ENCODE measurements around the gene CASK. TPM values are rescaled to one million over a fixed set of nuclear protein-coding genes. Genes with fewer than 3 reads are reported as not detected.
"Not testable (repeated sequence)": the region's sequence is repeated elsewhere in the genome, so short reads cannot be mapped to it uniquely, and the experiment has no call there.

Gene CASK
- total RNA-seq, 1 experiment from 2014 or later: 15.8 TPM

DNA sequence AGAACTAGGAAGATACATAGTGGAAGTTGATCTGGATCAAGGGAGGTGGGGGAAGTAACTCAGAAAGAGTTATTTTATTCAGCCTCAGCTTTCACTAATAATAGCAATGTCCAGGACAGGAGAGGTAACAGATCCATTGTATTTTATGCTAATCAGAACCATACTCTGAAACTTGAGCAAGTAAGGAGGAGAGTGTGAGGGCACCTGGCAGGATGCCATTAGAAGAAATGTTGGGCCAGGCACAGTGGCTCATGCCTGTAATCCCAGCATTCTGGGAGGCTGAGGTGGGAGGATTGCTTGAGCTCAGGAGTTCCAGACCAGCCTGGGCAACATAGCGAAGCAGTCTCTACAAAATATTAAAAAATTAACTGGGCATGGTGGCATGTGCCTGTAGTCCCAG lies 218.3 kb downstream of the CASK start:
- Histone ChIP-seq H3K4me3 (no peak overlapping the region), H3K27ac (no peak overlapping the region), H3K36me3 (no peaks in the 10 kb centered on the region), H3K4me1 (replicated peaks) (peaks cover 5% of the 10 kb centered on the region), H3K27me3 (replicated peaks) (no peaks in the 10 kb centered on the region), H3K9me3 (replicated peaks) (no peaks in the 10 kb centered on the region)
- no peak for DNase-seq (ENCODE audit: low read depth in 1 of 2, low spot score in 2 of 2)

DNA sequence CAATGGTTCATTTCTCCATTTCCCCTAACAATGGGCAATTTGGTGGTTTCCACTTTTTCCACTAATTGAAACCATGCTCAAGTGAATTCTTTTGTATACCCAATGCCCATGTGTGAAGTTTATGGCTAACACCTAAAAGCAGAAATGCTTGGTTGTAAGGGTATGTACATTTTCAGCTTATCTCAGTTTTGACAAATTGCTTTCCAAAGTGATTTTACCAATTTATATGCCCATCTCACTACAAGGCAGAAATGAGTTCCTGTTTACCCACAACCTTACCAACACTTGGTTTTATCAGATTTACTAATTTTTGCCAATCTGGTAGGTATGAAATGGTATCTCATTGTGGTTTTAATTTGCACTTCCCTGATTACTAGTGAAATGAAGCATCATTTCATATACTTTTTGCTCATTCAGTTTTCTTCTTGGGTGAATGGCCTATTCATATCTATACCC lies 219.8 kb downstream of the CASK start:
- peaks cover 5% of the 10 kb centered on the region for H3K4me1 ChIP-seq (replicated peaks)
- H3K27me3 ChIP-seq (replicated peaks): no peaks in the 10 kb centered on the region

DNA sequence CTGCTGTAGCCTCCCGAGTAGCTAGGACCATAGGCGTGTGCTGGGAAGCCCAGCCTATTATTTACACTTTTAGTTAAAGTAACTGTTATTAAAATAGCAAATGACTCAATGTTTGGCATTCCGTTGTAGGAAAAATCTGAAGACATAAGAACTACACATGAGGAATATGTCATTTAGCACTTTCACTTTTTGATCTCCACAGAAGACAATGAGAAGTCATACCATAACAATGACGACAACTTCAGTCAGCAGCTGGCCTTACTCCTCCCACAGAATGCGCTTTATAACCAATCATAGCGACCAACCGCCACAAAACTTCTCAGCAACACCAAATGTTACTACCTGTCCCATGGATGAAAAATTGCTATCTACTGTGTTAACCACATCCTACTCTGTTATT lies 227.9 kb downstream of the CASK start:
- no peaks in the 10 kb centered on the region for H3K9me3 ChIP-seq (replicated peaks)
- no peaks in the 10 kb centered on the region for H3K36me3 ChIP-seq
- H3K27ac ChIP-seq: peak overlapping the region; percentile 43
- DNase-seq (ENCODE audit: low read depth in 1 of 2, low spot score in 2 of 2): peak; percentile 37 to 46
- no peaks in the 10 kb centered on the region for H3K27me3 ChIP-seq (replicated peaks)
- no peak overlapping the region for H3K4me3 ChIP-seq
- H3K4me1 ChIP-seq (replicated peaks): peaks cover 10% of the 10 kb centered on the region

More for the DNA sequence above, 219.8 kb downstream of the CASK start:
- Histone ChIP-seq H3K4me3 (no peak overlapping the region), H3K36me3 (no peaks in the 10 kb centered on the region), H3K27ac (no peak overlapping the region), H3K9me3 (replicated peaks) (no peaks in the 10 kb centered on the region)
- peak in 1 of 2 experiments; percentile 3 for DNase-seq (ENCODE audit: low read depth in 1 of 2, low spot score in 2 of 2)

DNA sequence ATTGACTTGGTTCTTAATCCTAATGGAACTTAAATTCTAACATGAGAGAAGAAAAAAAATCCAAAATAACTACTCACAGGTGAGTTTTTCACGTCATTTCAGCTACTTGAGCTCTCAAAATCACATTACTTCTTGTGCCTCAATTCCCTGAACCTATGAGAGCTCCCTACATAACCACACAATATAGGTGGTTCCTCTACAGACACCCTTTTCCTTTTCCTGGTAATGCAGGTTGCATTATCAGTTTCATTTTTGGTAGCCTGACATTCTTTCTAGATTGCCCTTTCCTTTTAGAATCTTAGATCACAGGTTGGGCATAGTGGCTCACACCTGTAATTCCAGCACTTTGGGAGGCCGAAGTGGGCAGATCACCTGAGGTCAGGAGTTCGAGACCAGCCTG lies 230.3 kb downstream of the CASK start:
- no peak overlapping the region for H3K4me3 ChIP-seq
- H3K27ac ChIP-seq: no peak overlapping the region
- no peak for DNase-seq (ENCODE audit: low read depth in 1 of 2, low spot score in 2 of 2)
- H3K36me3 ChIP-seq: no peaks in the 10 kb centered on the region
- H3K27me3 ChIP-seq (replicated peaks): no peaks in the 10 kb centered on the region
- no peaks in the 10 kb centered on the region for H3K9me3 ChIP-seq (replicated peaks)
- H3K4me1 ChIP-seq (replicated peaks): peaks cover 10% of the 10 kb centered on the region

DNA sequence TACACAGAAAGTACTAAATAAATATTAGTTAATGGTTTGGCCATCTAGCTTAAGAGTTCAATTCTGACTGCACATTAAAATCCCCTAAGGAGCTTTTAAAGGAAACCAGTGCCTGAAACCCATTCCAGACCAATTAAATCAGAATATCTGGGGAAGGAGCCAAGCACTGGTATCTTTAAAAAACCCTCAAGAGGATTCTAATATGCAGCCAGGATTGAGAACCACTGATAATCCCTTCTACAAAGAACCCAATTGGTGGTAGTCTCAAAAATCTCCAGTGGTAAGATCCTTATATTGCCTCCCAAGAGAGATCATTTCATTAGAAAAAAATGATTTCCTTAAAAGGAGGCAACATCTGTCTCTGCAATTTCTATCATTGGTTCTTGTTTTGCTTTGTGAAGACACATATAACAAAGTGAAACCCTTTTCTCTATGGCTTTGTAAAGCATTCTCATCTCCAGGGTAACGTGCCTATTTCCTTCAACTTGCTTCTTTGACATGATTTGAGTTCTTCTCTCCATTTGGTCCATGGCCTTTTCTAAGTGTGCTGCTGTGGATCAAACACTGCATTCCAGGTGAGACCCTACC lies 231.1 kb downstream of the CASK start:
- no peaks in the 10 kb centered on the region for H3K36me3 ChIP-seq
- peaks cover 10% of the 10 kb centered on the region for H3K4me1 ChIP-seq (replicated peaks)
- no peak overlapping the region for H3K27ac ChIP-seq
- H3K9me3 ChIP-seq (replicated peaks): no peaks in the 10 kb centered on the region
- H3K4me3 ChIP-seq: no peak overlapping the region
- DNase-seq (ENCODE audit: low read depth in 1 of 2, low spot score in 2 of 2): no peak
- H3K27me3 ChIP-seq (replicated peaks): no peaks in the 10 kb centered on the region

DNA sequence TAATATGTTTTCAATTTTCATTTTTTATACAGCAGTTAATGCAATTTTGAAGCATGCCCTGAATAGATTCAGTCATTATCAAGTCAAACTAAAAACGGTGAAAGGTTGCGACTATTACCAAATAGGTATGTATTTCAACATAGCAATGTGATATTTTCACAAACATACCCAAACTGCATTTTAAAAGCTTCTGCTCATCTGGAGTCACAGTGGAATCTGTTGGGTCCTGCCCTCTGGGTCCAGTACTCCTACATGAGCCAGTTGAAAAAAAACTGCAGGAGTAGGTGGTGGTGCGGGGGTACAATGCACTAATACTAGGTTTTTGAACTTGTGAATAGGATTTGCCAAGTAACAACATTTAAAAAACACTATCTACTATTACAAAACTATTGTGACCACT lies 233.6 kb downstream of the CASK start:
- Histone ChIP-seq H3K4me1 (replicated peaks) (peaks cover 2% of the 10 kb centered on the region), H3K9me3 (replicated peaks) (no peaks in the 10 kb centered on the region), H3K27me3 (replicated peaks) (no peaks in the 10 kb centered on the region), H3K4me3 (no peak overlapping the region), H3K27ac (no peak overlapping the region), H3K36me3 (no peaks in the 10 kb centered on the region)
- no peak for DNase-seq (ENCODE audit: low read depth in 1 of 2, low spot score in 2 of 2)

DNA sequence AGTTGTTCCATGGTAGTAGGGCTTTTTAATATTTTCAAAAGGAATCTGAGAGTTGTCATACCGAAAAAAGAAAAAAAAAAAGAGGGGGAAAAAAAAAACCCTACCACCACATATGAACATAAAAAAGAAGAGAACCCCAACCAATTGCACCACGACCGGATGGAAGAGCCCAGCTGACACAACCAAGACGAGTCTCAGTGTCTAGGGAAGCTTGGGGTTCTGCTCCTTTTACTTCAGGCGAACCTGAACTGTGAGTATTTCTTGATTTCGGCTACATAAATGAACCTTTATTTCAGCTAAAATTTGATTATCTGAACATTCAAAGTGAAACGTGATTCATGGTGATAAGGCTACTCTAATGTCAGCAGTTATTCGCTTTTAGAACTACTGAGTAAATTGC lies 234.5 kb downstream of the CASK start, which contains the start of gene GPR34:
Gene GPR34, plus strand, starts transcription at position 139 of the 400 bp plus-strand sequence. CDS start 6,661 bp downstream, outside the sequence.
- H3K9me3 ChIP-seq (replicated peaks): no peaks in the 10 kb centered on the region
- no peak within 1 kb of the TSS for H3K4me3 ChIP-seq
- no peaks in the 10 kb centered on the region for H3K4me1 ChIP-seq (replicated peaks)
- H3K27me3 ChIP-seq (replicated peaks): no peaks in the 10 kb centered on the region
- H3K36me3 ChIP-seq: no peaks in the 10 kb centered on the region
- H3K27ac ChIP-seq: no peak within 1 kb of the TSS
- DNase-seq (ENCODE audit: low read depth in 1 of 2, low spot score in 2 of 2): no peak

DNA sequence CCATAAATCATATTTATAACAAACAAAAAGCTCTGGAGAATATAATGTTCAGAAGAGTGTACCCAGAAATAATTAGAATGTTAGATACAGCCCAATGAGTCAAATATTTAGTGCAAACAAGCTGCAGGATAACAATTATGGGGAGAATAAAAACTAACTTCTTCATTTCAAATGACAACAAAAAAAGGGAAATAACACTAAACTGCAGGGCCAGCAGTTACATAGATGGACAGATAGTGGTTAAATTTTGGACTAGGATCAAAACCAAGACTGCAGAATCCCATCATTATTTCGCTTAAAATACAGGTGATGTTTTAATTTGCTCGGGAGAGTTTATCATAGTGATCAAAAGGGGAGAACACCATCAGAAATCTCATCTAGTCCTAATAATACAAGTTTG lies 235.2 kb downstream of the CASK start:
- DNase-seq (ENCODE audit: low read depth in 1 of 2, low spot score in 2 of 2): no peak
- H3K4me1 ChIP-seq (replicated peaks): no peaks in the 10 kb centered on the region
- H3K27me3 ChIP-seq (replicated peaks): no peaks in the 10 kb centered on the region
- no peaks in the 10 kb centered on the region for H3K9me3 ChIP-seq (replicated peaks)
- H3K27ac ChIP-seq: no peak overlapping the region
- no peak overlapping the region for H3K4me3 ChIP-seq
- no peaks in the 10 kb centered on the region for H3K36me3 ChIP-seq

DNA sequence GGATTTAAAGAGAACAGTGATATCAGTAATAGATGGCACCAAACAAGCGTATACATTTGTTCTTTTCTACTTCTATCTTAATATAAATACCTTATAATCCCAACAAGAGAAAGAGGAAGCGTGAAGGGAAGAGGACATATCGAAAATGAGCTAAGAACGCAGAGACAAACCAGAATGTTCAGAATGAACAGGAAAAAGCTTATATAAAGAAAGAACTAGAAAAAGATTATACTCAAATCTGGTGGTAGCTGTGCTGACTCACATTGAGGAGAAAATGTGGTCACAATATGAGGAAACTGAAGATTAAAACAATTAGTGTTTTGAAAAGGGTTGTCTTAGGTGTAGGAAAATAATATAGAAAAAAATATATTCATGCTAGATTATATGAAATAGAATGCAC lies 236.6 kb downstream of the CASK start:
- Histone ChIP-seq H3K27me3 (replicated peaks) (no peaks in the 10 kb centered on the region), H3K9me3 (replicated peaks) (no peaks in the 10 kb centered on the region), H3K36me3 (no peaks in the 10 kb centered on the region), H3K4me3 (no peak overlapping the region), H3K4me1 (replicated peaks) (no peaks in the 10 kb centered on the region), H3K27ac (no peak overlapping the region)
- DNase-seq (ENCODE audit: low read depth in 1 of 2, low spot score in 2 of 2): no peak

DNA sequence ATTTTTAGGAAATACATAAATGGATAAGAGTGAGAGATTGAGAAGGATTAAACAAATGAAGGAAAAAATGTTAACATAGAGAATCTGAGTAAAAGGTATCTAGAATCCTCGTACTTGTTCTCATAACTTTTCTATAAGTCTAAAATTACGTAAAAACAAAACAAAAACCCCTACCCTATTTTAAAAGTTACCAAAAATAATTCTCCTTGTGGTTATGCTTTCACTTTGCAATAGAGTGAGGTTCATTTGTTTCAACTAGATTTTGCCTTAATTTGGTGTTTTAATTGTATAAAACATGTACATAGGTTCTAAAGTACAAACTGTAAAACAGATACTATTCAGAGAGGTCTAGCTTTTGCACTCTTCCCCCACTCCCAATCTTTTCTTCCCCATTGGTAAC lies 238.4 kb downstream of the CASK start:
- Histone ChIP-seq H3K9me3 (replicated peaks) (no peaks in the 10 kb centered on the region), H3K36me3 (no peaks in the 10 kb centered on the region), H3K4me1 (replicated peaks) (no peaks in the 10 kb centered on the region), H3K27me3 (replicated peaks) (no peaks in the 10 kb centered on the region), H3K4me3 (no peak overlapping the region), H3K27ac (no peak overlapping the region)
- DNase-seq (ENCODE audit: low read depth in 1 of 2, low spot score in 2 of 2): no peak

DNA sequence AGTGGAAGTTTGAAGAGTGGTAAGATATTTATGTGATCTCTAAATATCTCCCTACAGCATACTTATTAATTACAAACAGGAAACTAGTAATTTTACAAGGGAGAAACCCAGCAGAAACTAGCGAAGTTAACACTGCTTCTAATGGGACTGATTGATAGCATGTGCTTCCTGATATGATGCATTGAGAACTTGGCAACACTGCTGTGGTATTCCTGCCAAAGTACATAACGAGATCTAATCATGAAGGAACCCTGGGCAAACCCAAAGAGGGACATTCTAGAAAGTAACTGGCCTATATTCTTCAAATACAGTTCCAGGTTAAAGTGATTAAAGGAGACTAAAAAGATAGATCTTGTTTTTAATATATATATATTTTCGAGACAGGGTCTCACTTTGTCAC lies 239.2 kb downstream of the CASK start:
- Histone ChIP-seq H3K9me3 (replicated peaks) (no peaks in the 10 kb centered on the region), H3K27me3 (replicated peaks) (no peaks in the 10 kb centered on the region), H3K36me3 (no peaks in the 10 kb centered on the region), H3K4me3 (no peak overlapping the region), H3K4me1 (replicated peaks) (no peaks in the 10 kb centered on the region), H3K27ac (no peak overlapping the region)
- no peak for DNase-seq (ENCODE audit: low read depth in 1 of 2, low spot score in 2 of 2)

DNA sequence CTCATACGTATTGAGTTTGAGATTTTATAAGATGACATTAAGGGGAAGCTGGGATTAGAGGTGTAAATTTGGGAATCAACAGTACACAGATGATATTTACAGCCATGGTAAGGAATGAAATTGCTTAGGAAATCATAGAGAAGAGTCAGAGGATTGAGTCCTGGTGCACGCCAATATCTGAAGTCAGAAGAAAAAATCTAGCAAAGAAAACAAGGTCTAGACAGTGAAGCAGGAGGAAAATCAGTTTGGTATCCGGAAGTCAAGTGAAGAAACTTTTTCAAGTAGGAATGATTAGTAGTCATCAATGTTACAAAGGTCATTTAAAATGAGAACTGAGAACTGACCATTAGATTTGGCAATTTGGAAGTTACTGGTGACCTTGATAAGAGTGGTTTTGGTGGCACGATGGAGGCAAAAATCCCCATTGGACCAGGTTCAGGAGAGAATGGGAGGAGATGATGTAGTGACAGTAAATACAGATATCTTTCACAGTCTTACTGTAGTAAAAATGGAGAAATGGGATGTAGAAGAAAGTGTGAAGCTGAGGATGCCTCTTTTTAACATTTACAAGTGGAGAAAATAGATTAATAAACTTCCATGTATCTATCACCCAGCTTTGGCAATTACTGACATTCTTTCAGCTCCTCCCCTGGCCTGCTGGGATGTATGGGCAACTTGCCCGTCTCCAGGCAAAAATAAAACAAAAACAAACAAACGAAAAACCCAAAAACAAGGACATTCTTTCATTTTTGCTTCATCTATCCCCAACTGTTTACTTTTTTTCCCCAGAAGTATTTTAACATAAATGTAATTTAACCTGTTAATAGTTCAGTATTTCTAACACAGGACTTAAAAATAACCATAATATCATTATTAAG lies 245.9 kb downstream of the CASK start:
- Histone ChIP-seq H3K4me1 (replicated peaks) (no peaks in the 10 kb centered on the region), H3K4me3 (no peak overlapping the region), H3K9me3 (replicated peaks) (no peaks in the 10 kb centered on the region), H3K36me3 (no peaks in the 10 kb centered on the region), H3K27ac (no peak overlapping the region), H3K27me3 (replicated peaks) (no peaks in the 10 kb centered on the region)
- DNase-seq (ENCODE audit: low read depth in 1 of 2, low spot score in 2 of 2): peak in 1 of 2 experiments; percentile 9

DNA sequence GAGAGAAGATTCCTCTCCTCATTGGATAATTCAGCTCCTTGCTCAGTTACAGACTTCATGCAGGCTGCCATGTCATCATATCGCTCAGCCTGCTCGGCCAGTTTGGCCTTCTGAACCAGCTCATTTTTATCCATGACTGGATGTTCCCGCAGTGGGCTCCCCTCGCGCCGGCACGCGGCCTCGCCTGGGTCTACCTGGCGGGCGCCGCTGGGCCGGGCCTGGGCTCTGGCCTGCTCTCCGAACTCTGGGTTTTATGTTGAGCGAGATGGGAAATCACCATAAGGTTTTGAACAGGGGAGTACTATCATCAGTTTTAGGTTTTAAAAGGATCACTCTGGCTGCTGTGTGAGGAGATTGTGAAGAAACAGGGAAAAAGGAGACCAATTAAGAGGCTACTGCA lies 247.0 kb downstream of the CASK start:
- not testable (repeated sequence) for H3K4me1 ChIP-seq (replicated peaks); H3K36me3 ChIP-seq; H3K9me3 ChIP-seq (replicated peaks); H3K27ac ChIP-seq; DNase-seq (ENCODE audit: low read depth in 1 of 2, low spot score in 2 of 2); H3K27me3 ChIP-seq (replicated peaks); H3K4me3 ChIP-seq

DNA sequence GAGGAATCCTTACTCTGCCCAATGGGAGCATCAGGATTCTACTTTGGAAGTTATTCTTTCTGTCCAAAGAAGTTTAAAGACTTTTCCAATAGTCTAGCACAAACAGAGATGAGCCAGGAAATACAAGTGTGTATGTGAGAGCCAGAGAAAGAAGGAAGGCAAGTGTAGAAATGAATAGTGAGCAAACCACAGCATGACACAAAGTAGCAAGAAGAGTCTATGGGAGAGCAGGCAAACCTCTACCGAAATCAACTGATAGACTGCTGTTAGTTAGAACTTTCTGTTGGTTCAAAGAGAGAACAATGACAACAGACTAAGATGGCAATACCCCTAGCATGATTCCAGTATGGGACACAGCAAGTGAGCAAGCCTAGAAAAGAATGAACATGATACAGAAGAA lies 250.7 kb downstream of the CASK start:
- Histone ChIP-seq H3K4me3 (no peak overlapping the region), H3K9me3 (replicated peaks) (no peaks in the 10 kb centered on the region), H3K27me3 (replicated peaks) (no peaks in the 10 kb centered on the region), H3K4me1 (replicated peaks) (no peaks in the 10 kb centered on the region), H3K36me3 (no peaks in the 10 kb centered on the region), H3K27ac (no peak overlapping the region)
- no peak for DNase-seq (ENCODE audit: low read depth in 1 of 2, low spot score in 2 of 2)

Data from SJSA1 (cell line).